Inflammatory macrophage treated with lipopolysaccharide for 4 hours (primary cell): ENCODE results near the gene RHOBTB3.
"Not testable (repeated sequence)": the region's sequence is repeated elsewhere in the genome, so short reads cannot be mapped to it uniquely, and the experiment has no call there.

Experiments
- DNase-seq: peaks from one replicate; pipeline ENCODE4 v3.0.0-alpha.2; 2020

Gene RHOBTB3

DNA sequence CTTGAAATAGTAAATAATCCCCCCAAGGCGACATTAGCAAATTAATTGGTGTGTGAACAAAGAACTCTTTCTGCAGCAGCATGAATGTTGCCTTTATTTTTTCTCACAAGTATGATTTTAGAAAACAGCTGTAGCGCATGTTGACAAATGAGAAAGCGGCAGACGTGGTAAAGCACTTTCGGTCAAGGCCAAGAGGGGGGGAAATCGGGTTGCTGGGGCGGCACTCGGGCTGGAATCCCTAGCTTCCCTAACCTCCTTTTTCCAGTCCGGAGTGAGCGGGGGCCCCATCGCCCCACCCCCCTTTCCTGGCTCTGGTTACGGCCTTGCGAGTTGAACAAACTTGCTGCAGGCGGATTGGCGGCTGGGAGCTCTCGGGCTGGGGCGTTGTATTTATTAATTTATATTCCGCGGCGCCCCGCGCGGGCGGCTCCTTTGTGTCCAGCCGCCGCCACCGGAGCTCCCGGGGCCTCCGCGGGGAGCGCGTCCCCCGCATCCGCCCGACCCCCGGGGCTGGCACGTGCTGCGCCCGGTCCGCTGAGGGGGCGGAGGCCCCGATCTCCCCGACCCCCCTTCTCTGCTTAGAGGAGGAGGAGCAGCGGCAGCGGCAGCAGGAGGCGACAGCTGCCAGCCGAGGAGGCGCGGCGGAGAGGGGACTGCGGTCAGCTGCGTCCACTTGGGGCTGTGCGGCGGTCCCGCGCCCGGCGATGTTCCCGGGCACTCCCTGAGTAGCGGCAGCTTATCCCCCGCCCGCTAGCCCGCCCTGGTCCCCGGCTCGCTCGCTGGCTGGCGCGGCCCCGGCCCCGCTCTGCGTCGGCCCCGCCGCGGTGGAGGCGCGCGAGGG, at the start of gene RHOBTB3:
Gene RHOBTB3 (plus strand): TSS at position 607 of the 841 bp plus-strand sequence. CDS start 347 bp downstream, outside the sequence.
- peak; percentile 51 for DNase-seq

DNA sequence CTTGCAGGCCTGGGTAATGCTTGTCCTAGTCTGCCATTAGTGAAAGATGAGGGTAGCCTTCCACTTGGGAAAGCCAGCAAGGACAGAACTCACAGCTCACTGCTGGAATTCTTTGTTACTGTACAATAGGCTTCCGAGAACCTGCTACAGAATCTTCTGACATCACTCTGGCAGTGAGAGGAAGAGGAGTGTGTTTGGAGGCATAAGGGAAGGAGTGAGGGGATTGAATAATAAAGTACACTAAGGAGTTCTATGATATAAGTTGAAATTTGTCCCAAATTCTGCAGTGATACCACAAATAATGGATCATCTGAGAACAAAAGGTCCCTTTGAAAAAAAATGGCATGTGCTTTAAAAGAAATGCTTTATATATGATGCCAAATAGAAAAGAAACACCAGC, 48.2 kb upstream of the RHOBTB3 start, which contains the start of gene SPATA9:
Gene SPATA9 (minus strand): TSS at position 101 of the 400 bp plus-strand sequence. CDS start 137 bp downstream, outside the sequence.
- no peak for DNase-seq

GRCh38 chr5:95684361-95684760, 46.8 kb upstream of the RHOBTB3 start:
- DNase-seq, result no peak

DNA sequence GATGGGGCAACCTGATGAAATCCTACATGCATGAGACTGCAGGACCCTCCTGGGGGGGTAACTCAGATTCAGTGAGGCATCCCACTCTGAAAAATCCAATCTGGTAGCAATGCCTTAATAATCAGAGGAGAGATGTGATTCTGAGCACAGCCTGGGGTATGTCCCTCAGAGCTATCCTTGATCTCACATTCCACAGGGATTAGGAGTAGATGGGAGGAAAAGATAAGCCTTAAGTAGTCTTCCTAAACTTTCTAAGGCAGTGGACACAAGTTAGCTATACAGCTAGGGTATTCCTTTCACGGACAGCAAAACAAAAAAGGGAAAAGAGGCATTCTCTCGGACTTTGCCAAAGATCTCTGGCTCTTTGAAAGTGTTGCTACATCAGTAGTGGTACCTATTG, 44.5 kb upstream of the RHOBTB3 start:
- no peak for DNase-seq

GRCh38 chr5:95689680-95690079, 41.5 kb upstream of the RHOBTB3 start:
- no peak for DNase-seq

GRCh38 chr5:95690333-95690732, 40.8 kb upstream of the RHOBTB3 start:
- no peak for DNase-seq

DNA sequence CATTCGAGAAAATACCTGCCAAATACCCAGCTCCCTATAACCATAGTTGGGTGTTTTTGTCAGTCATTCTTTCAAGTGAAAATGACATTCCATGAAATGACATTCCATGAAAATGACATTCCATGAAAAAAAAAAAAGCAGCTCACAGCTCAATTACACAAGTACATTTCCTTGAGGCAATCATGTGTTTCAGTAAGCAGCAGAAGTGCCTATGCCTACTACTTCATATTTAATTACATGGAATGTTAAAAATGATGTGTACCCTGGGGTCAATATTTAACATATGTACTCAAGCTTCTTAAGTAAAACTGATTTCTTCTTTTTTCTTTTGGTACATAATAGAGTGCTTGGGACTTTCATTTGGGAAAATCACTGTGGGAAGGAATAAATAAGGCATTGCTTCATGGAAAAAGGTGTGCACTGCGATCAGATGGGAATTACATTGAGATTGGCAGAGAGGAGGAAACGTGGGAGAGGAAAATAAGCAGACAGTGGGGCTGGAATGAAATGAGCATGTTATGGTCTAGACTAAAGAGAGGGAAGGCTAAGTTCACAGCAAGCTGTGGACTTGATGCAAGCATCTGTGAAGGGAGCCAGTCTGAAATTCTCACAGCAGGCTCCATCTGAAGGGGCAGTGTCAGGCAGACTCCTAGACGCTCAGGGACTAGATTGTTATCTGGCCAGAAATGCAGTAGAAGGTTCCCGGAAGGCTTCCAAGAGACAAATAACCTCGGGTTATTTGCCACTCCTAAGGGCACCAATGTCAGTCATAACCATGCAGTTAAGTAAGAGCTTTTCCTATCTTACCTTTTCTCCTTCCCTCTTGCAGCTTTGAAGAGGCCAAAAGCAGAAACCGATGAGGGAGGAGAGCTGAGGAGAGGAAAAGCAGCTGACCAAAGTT, 33.1 kb upstream of the RHOBTB3 start:
- no peak for DNase-seq

DNA sequence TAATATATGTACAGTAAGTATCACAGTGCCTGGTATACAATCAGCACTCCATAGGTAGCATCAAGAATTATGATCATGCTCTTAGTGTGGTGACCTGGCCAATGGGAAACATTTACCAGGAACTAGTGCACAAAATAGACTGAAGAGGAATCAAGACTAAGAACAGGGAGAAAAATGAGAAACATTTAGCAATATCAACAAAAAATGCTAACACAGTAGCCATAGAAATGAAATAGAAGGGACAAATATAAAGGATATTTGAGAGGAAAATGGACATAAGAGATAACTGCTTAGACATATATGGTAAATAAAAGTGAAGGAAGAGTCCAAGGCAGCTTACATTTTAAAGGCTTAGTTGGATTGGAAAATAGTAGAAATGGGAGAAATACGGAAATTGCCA, 31.8 kb upstream of the RHOBTB3 start:
- no peak for DNase-seq

GRCh38 chr5:95701074-95701473, 30.1 kb upstream of the RHOBTB3 start:
- DNase-seq, result no peak

GRCh38 chr5:95704150-95704549, 27.0 kb upstream of the RHOBTB3 start:
- no peak for DNase-seq

- not testable (repeated sequence) for DNase-seq
Observed at GRCh38 chr5:95706196-95706595, 24.9 kb upstream of the RHOBTB3 start.

DNA sequence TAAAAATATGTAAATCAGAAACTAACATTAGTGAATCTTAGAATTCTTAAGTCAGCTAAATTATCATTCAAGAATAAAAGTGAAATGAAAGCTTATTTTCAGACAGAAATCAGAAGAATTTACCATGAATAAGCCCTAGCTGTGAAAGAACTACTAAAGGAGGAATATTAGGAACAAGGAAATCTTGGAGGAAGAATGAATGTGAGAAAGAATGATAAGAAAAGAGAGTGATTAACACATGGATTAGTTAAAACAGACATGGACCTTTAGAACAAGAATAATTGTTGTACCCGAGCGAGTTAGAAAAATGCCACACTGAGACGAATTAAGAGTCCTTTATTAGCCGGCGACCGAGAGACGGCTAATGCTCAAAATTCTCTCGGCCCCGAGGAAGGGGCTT, 24.1 kb upstream of the RHOBTB3 start:
- DNase-seq, result no peak

DNA sequence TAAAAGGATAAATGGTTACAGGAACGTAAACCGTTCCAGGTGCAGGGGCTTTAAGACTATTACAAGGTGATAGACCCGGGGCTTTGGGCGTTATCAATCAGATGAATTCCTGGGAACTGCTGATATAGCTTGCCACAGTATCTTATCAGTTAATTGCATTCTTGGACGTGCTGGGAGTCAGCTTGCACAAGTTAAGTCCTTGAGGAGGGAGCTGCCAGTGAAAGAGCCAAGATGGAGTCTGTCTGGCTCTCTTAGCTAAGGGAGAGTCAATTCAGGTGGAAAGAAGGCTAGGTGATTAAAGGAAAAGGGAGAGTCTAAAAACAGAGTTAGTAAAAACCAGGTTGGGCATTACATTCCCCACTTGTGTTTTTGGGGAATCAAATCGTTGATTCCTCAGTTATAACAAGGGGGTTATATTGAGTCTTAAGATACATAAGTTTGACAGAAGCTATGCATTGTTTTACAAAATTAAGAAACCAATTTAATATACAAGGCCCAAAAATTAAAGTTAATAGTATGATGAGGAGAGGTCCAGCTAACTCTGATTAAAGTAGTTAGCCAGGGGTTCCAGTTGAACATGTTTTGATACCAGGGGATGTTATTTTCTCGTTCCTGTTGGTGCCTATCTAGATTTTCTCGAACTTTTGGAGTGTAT, 23.5 kb upstream of the RHOBTB3 start:
- DNase-seq, result not testable (repeated sequence)

DNA sequence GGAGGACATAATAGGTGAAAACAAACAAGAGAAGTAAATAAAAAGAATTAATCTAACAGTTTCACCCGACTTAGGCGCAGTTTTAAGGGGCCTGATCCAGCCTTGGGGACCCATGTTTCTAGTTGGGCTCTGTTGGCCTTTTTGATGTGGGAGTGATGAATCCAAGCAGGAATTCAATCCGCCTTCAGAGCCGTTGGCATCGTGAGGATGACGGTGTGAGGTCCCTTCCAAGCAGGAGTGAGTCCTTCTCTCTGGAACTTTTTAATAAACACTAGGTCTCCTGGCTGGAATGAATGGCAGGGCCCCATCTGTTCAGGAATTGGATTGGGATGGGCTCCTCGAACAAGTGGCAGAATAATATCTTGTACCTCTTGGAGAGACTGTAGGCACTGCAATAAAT, 22.3 kb upstream of the RHOBTB3 start:
- DNase-seq, result no peak

GRCh38 chr5:95709967-95710650, 21.0 kb upstream of the RHOBTB3 start:
- DNase-seq, result no peak

DNA sequence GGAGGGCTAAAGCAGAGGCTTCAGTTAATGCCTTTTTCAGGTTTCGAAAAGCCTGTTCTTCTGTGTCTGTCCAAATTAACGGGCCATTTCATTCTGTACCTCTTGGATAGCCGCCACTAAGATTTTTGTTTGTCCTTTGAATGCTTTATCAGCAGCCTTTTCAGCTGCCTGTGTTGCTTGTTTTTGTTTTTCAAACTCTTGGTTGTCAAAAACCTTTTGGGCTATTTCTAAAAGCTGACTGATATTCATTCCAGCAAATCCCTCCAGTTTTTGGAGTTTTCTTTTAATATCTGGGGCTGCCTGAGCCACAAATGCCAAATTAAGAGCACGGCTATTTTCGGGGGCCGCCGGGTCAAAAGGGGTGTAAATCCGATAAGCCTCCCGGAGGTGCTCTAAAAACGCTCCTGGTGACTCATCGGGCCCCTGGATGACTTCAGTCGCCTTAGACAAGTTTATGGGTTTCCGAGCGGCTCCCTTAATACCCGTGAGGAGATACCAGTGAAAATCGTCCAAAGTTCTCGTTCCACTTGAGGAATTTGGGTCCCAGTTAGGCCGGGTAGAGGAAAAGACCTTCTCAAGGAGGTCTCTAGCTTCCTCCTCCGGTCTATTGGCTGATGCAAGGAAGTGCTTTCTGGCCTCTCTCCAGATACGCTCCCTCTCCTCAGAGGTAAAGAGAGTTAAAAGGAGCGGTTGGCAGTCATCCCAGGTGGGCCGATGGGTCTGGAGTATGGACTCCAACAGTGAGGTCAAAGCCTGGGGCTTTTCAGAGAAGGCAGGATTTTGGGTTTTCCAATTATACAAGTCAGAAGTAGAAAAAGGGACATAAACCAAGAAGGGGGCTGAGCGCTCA, 20.3 kb upstream of the RHOBTB3 start:
- DNase-seq, result not testable (repeated sequence)

DNA sequence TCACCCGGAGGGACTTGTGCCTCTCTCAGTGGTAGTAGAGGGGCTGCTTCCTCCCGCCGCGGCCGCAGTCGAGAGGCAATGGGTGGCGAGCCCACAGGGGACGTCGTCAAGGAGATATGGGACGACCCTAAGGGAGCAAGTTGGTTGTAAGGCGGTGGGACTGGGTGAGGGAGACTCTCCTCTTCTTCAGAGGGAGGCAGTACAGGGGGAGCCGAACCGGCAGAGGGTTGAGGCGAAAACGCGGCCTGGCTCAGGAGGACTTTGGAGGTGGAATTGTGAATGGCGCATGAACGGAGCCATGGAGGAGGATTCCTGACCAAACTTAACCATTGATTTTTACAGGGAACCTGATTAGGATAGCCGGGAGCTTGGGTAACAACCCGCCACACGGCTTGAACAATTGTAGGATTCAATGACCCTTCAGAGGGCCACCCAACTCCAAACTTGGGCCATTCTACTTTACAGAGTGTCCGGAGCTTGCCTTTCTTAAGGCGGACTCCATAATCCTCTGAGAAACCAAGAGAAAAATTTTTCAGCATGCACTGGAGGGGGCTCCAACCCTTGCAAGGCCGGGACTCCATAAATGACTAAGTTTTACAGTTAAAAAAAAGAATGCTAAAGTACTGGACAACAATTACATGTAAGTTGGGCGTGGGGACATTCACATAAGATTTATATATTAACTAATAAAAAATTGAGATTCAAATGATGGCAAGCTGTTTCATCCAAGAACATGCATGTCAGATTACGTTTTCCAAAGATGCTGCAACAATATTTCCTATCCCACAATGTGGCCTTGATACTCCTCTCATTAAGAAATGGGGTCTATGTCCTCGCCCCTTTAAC, 19.4 kb upstream of the RHOBTB3 start:
- no peak for DNase-seq

GRCh38 chr5:95712347-95712958, 18.7 kb upstream of the RHOBTB3 start:
- no peak for DNase-seq

DNA sequence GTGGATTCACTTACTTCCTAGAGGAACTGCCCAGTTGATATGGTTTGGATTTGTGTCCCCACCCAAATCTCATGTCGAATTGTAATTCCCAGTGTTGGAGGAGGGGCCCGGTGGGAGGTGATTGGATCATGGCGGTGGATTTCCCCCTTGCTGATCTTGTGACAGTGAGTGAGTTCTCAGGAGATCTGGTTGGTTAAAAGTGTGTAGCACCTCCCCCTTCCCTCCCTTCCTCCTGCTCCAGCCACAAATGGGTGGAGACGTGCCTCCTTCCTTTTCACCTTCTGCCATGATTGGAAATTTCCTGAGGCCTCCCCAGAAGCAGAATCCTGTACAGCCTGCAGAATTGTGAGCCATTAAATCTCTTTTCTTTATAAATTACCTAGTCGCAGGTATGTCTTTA, 17.9 kb upstream of the RHOBTB3 start:
- not testable (repeated sequence) for DNase-seq
